OCI-LY7 (cell line): ENCODE measurements around the gene CDH23. TPM values are rescaled to one million over a fixed set of nuclear protein-coding genes. Genes with fewer than 3 reads are reported as not detected.

Experiments used
- BruUV-seq: library from RNA; stranded (reverse); fragments of 400-500 nt; replicated peaks from 2 replicates; lab custom pipeline; 2021; lab: Mats Ljungman, UMichigan
- CTCF ChIA-PET: fragments of 300-600 bp; sonication (Branson Sonifier 250); formaldehyde crosslinking; loops from one replicate; lab custom pipeline; 2022; ENCODE audit warnings: antibody characterized with exemption; ENCODE audit not compliant: unreplicated experiment; lab: Charles Lee
- POLR2A ChIA-PET: fragments of 300-600 bp; sonication (Branson Sonifier 250); formaldehyde crosslinking; loops from one replicate; lab custom pipeline; 2022; ENCODE audit warnings: antibody characterized with exemption; lab: Charles Lee
- DNase-seq: peaks from one replicate; pipeline ENCODE4 v3.0.0-alpha.2; 2015; ENCODE audit warnings: low spot score
- H2AFZ ChIP-seq: fragments of 200-600 bp; sonication (generic), shearing (Covaris generic); 2 replicates; pipeline ENCODE4 v1.6.1; 2014; ENCODE audit warnings: mild to moderate bottlenecking, antibody characterized with exemption, low read length, moderate library complexity
- H3K27ac ChIP-seq: fragments of 200-600 bp; sonication (generic); 2 replicates; pipeline ENCODE4 v1.5.1; 2014; ENCODE audit warnings: mixed run types, low read depth, mild to moderate bottlenecking, moderate library complexity, low read length, inconsistent platforms; ENCODE audit not compliant: poor library complexity, severe bottlenecking
- H3K36me3 ChIP-seq: fragments of 200-600 bp; sonication (generic); 2 replicates; pipeline ENCODE4 v1.6.1; 2014; ENCODE audit warnings: mild to moderate bottlenecking, antibody characterized with exemption, low read length, moderate library complexity, mixed read lengths; ENCODE audit not compliant: insufficient read depth
- H3K4me1 ChIP-seq: fragments of 200-600 bp; sonication (generic); 2 replicates; pipeline ENCODE4 v1.5.1; 2014; ENCODE audit warnings: mild to moderate bottlenecking, low read length; ENCODE audit not compliant: insufficient read depth, poor library complexity, severe bottlenecking
- H3K4me2 ChIP-seq: fragments of 200-600 bp; sonication (generic); 2 replicates; pipeline ENCODE4 v1.6.1; 2014; ENCODE audit warnings: mild to moderate bottlenecking, low read length
- H3K4me3 ChIP-seq: fragments of 200-600 bp; sonication (generic); 2 replicates; pipeline ENCODE4 v1.5.1; 2014; ENCODE audit warnings: mild to moderate bottlenecking, low read depth, low read length; ENCODE audit not compliant: poor library complexity, severe bottlenecking
- H3K79me2 ChIP-seq: fragments of 200-600 bp; sonication (generic); 2 replicates; pipeline ENCODE4 v1.6.1; 2016; ENCODE audit warnings: low read depth, mild to moderate bottlenecking, low read length, moderate library complexity, mixed read lengths; ENCODE audit not compliant: insufficient read depth
- H3K9me2 ChIP-seq: fragments of 200-600 bp; sonication (generic); 2 replicates; pipeline ENCODE4 v1.6.1; 2016; ENCODE audit warnings: mild to moderate bottlenecking, low read length, mixed read lengths; ENCODE audit not compliant: insufficient read depth
- H3K9me3 ChIP-seq: fragments of 200-600 bp; sonication (generic); 2 replicates; pipeline ENCODE4 v1.6.1; 2014; ENCODE audit warnings: mild to moderate bottlenecking, mixed run types, low read length, mixed read lengths
- H4K20me1 ChIP-seq: fragments of 200-600 bp; sonication (generic); 2 replicates; pipeline ENCODE4 v1.6.1; 2014; ENCODE audit warnings: mild to moderate bottlenecking, antibody characterized with exemption, low read length, moderate library complexity, mixed read lengths; ENCODE audit not compliant: insufficient read depth
- EZH2phosphoT487 ChIP-seq: fragments of 200-600 bp; sonication (generic); IDR thresholded peaks from 2 replicates; pipeline ENCODE4 v1.6.1; 2018; ENCODE audit warnings: low read depth, borderline replicate concordance, mild to moderate bottlenecking, mixed run types, antibody characterized with exemption, low read length, moderate library complexity, mixed read lengths
- intact Hi-C: fragments of 100-400 bp; cut with micrococcal nuclease; formaldehyde crosslinking; loops from one replicate; pipeline ENCODE4 v1.10.0; 2022; ENCODE audit not compliant: unreplicated experiment
- total RNA-seq, 2 experiments: library from RNA; depleted of rRNA in 1 of 2; stranded (reverse); fragments of >200 nt in 1 of 2; shearing (Covaris generic) in 1 of 2; gene quantifications; 2 replicates each; pipeline ENCODE4 v1.2.3, GENCODE V29; 2014 to 2022
- TF ChIP-seq, protein P1 (sequence below): fragments of 200-600 bp; sonication (generic); conservative IDR thresholded peaks from 2 replicates; pipeline ENCODE4 v1.5.1; 2014; ENCODE audit warnings: mild to moderate bottlenecking, antibody characterized with exemption, low read length, moderate library complexity, mixed read lengths

The CDH23 gene
- total RNA-seq, 2 experiments from 2014 or later = 0.92 to 9.9 TPM

DNA sequence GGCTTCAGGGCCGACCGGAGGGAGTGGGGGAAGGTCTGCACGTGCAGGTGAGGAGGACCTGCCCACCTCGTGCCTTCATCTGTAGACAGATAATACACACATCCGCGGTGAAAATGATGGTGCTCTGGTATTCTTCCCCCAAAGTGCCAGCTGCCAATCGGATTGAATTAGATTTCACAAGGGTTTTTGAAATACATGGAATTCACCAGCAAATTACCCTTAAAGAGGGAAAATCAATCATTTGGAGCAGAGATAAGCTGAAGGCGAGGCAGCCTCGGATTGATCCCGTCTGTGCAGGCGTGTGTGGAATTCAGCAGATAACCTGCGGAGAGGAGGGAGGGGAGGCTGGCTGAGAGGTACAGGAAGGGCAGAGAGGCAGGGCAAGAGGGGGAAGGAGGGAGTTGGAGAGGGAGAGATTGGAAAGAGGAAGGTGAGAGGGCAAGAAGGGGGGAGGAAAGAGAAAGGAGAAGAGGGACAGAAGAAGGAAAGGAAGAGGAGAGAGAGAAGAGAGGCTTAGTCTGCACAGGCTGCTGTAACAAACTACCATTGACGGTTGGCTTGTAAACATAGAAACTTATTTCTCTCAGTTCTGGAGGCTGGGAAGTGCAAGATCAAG is 238.6 kb downstream of the CDH23 start:
- POLR2A ChIA-PET = interaction anchor here (0.6 kb wide), 1 partner anchor 267 kb away, joined by 3 read pairs; no protein-coding TSS in a partner anchor
- H3K27ac ChIP-seq = no peak overlapping the region
- H3K4me2 ChIP-seq = no peak overlapping the region
- no peak overlapping the region for H3K4me3 ChIP-seq
- DNase-seq = no peak
- H3K4me1 ChIP-seq = peaks cover 33% of the 10 kb centered on the region
- no peaks in the 10 kb centered on the region for H3K9me3 ChIP-seq
- no peaks in the 10 kb centered on the region for H3K9me2 ChIP-seq
- no peaks in the 10 kb centered on the region for H4K20me1 ChIP-seq
- no peaks in the 10 kb centered on the region for H3K79me2 ChIP-seq
- no peak for TF ChIP-seq EZH2phosphoT487
- TF ChIP-seq, protein P1, sequence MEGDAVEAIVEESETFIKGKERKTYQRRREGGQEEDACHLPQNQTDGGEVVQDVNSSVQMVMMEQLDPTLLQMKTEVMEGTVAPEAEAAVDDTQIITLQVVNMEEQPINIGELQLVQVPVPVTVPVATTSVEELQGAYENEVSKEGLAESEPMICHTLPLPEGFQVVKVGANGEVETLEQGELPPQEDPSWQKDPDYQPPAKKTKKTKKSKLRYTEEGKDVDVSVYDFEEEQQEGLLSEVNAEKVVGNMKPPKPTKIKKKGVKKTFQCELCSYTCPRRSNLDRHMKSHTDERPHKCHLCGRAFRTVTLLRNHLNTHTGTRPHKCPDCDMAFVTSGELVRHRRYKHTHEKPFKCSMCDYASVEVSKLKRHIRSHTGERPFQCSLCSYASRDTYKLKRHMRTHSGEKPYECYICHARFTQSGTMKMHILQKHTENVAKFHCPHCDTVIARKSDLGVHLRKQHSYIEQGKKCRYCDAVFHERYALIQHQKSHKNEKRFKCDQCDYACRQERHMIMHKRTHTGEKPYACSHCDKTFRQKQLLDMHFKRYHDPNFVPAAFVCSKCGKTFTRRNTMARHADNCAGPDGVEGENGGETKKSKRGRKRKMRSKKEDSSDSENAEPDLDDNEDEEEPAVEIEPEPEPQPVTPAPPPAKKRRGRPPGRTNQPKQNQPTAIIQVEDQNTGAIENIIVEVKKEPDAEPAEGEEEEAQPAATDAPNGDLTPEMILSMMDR = no peak
- no TSS peak for BruUV-seq
- no peak overlapping the region for H2AFZ ChIP-seq
- intact Hi-C loops = no loop called here
- CTCF ChIA-PET = no interaction called here
- no peaks in the 10 kb centered on the region for H3K36me3 ChIP-seq

DNA sequence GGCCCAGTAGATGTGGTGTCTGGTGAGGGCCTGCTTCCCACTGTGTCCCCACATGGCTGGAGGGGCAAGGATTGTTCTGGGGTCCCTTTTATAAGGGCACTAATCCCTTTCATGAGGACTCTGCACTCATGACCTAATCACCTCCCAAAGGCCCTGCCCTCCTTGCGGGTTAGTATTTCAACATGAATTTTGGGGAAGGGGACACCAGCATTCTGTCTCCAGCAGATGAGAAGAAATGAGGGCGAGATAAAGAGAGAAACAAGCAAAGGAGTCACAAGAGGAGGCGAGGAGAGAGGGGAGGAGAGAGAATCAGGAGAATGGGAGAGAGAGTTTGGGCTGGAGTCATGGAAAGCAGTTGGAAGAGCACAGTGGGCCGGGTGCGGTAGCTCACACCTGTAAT is 239.1 kb downstream of the CDH23 start:
- intact Hi-C loops = no loop called here
- Histone ChIP-seq H3K9me3 (no peaks in the 10 kb centered on the region), H3K4me3 (no peak overlapping the region), H3K36me3 (no peaks in the 10 kb centered on the region), H3K79me2 (no peaks in the 10 kb centered on the region), H3K4me1 (peaks cover 38% of the 10 kb centered on the region), H3K4me2 (no peak overlapping the region), H2AFZ (no peak overlapping the region), H4K20me1 (no peaks in the 10 kb centered on the region), H3K9me2 (no peaks in the 10 kb centered on the region), H3K27ac (no peak overlapping the region)
- DNase-seq = no peak
- POLR2A ChIA-PET = interaction anchor here (0.6 kb wide), 1 partner anchor 267 kb away, joined by 3 read pairs; no protein-coding TSS in a partner anchor
- no TSS peak for BruUV-seq
- TF ChIP-seq, protein P1 = no peak
- no peak for TF ChIP-seq EZH2phosphoT487
- CTCF ChIA-PET = no interaction called here

DNA sequence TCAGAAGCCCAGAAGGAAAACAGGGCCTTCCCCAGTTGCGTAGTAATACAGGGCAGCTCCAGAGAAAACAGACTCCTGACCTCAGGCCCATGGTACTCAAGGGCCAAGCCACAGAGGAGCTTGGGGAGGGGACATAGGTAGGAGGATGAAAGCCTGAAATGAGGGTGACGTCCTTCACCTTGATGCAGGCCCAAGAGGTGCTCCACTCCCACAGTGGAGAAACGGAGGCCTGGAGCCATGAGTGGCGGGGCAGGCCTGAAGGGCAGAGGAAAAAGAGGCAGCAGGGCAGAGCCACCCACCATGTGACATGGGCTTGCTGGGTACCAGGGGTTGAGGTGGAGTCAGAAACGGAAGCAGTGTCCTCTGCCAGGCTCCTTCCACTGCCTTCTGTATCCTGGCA is 239.9 kb downstream of the CDH23 start:
- no peaks in the 10 kb centered on the region for H3K36me3 ChIP-seq
- ChIA-PET CTCF (interaction anchor here (0.6 to 0.9 kb wide), 2 partner anchors 14 to 113 kb away, joined by 3 read pairs; no protein-coding TSS in a partner anchor), POLR2A (interaction anchor here (1.0 to 1.3 kb wide), 2 partner anchors 12 to 215 kb away, joined by 3 read pairs; partner anchors contain the start of gene PSAP)
- BruUV-seq = no TSS peak
- TF ChIP-seq, protein P1 = no peak
- TF ChIP-seq EZH2phosphoT487 = no peak
- DNase-seq = no peak
- peaks cover 43% of the 10 kb centered on the region for H3K4me1 ChIP-seq
- no peaks in the 10 kb centered on the region for H3K9me2 ChIP-seq
- no peaks in the 10 kb centered on the region for H3K79me2 ChIP-seq
- H2AFZ ChIP-seq = no peak overlapping the region
- H3K9me3 ChIP-seq = no peaks in the 10 kb centered on the region
- H4K20me1 ChIP-seq = no peaks in the 10 kb centered on the region
- H3K27ac ChIP-seq = no peak overlapping the region
- H3K4me3 ChIP-seq = no peak overlapping the region
- H3K4me2 ChIP-seq = no peak overlapping the region
- intact Hi-C loops = no loop called here
